Measurements from ENCODE around the gene IL27RA.

Gene IL27RA

DNA sequence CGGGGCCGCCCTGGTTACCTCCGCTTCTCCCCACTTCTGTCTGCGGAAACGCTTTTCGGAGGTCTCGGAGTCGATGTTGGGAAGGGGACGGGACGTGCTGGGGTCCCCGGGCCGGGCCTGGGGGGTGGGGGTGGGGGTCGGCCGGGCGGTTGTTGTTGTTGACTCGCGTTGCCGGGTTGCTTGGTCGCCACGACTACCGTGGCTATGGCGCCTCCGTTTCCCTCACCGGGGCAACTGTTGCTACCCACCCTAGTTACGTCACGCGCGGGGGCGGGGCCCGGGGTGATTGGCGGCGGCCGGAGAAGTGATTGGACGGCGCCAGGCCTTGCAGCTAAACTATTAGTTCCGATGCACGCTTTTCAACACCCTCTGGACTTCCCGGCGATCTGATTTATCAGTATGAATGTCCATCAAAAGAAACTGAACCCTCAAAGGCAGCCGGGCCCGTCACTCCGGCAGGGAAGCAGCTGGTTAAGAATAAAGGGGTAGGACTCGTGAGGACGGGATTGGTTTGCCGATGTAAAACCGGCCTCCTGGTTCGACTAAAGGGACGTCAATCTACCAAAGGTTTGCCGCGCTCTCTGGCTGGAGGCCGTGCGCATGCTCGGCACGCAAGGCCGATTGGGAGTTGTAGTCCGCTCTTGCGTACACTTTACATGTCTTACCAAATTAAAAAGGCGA, 25.3 kb upstream of the IL27RA start, which contains the start of gene RFX1:
Gene RFX1 (minus strand): TSS at position 236 of the 681 bp plus-strand sequence. CDS start 12,477 bp downstream, outside the sequence.
- POLR2A ChIA-PET: interaction anchor here (0.5 to 2.5 kb wide), 16 partner anchors 10 to 812 kb away, joined by 3 to 11 read pairs (median 4); partner anchors contain the start of genes DCAF15 and IL27RA
- CTCF ChIA-PET: interaction anchor here (0.7 to 2.1 kb wide), 6 partner anchors 22 to 97 kb away, joined by 3 to 7 read pairs (median 4); partner anchors contain the start of gene RLN3
- peak; percentile 53 for TF ChIP-seq YY1 (tag by site-specific recombination; IDR thresholded peaks at IDR 0.05)
- peak; percentile 36 for TF ChIP-seq ZFHX2 (tag by site-specific recombination; conservative IDR thresholded peaks at IDR 0.05)
- no peak for TF ChIP-seq ZNF133 (tag by site-specific recombination; IDR thresholded peaks at IDR 0.05)
- TF ChIP-seq IKZF3 (tag by site-specific recombination; IDR thresholded peaks at IDR 0.05): no peak
- TF ChIP-seq ZNF266 (tag by site-specific recombination; IDR thresholded peaks at IDR 0.05; ENCODE audit: low read depth): no peak
- TF ChIP-seq ZNF76 (tag by site-specific recombination; IDR thresholded peaks at IDR 0.05; ENCODE audit: borderline replicate concordance, low read depth): peak; percentile 97
- peak; percentile 23; the same call in 1 of the 2 replicates for TF ChIP-seq YY2 (tag by site-specific recombination; IDR thresholded peaks at IDR 0.05)
- TF ChIP-seq, protein P1, sequence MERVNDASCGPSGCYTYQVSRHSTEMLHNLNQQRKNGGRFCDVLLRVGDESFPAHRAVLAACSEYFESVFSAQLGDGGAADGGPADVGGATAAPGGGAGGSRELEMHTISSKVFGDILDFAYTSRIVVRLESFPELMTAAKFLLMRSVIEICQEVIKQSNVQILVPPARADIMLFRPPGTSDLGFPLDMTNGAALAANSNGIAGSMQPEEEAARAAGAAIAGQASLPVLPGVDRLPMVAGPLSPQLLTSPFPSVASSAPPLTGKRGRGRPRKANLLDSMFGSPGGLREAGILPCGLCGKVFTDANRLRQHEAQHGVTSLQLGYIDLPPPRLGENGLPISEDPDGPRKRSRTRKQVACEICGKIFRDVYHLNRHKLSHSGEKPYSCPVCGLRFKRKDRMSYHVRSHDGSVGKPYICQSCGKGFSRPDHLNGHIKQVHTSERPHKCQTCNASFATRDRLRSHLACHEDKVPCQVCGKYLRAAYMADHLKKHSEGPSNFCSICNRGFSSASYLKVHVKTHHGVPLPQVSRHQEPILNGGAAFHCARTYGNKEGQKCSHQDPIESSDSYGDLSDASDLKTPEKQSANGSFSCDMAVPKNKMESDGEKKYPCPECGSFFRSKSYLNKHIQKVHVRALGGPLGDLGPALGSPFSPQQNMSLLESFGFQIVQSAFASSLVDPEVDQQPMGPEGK (tag by site-specific recombination; IDR thresholded peaks at IDR 0.05): peak; percentile 59
- no peak for TF ChIP-seq ZNF121 (tag by site-specific recombination; IDR thresholded peaks at IDR 0.05)
- TF ChIP-seq ZNF518A (tag by site-specific recombination; conservative IDR thresholded peaks at IDR 0.05; ENCODE audit: low read depth): 0 out of 2 replicates have a peak, but pooled peaks have one; percentile 26
- no peak for TF ChIP-seq ZNF248 (tag by site-specific recombination; IDR thresholded peaks at IDR 0.05)
- no peak for TF ChIP-seq ZNF335 (tag by site-specific recombination; conservative IDR thresholded peaks at IDR 0.05)
- TF ChIP-seq ZNF138 (tag by site-specific recombination; IDR thresholded peaks at IDR 0.05; ENCODE audit: borderline replicate concordance): no peak
- no peak for TF ChIP-seq ZNF629 (tag by site-specific recombination; IDR thresholded peaks at IDR 0.05)
- TF ChIP-seq, protein P2, sequence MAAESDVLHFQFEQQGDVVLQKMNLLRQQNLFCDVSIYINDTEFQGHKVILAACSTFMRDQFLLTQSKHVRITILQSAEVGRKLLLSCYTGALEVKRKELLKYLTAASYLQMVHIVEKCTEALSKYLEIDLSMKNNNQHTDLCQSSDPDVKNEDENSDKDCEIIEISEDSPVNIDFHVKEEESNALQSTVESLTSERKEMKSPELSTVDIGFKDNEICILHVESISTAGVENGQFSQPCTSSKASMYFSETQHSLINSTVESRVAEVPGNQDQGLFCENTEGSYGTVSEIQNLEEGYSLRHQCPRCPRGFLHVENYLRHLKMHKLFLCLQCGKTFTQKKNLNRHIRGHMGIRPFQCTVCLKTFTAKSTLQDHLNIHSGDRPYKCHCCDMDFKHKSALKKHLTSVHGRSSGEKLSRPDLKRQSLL (tag by site-specific recombination; IDR thresholded peaks at IDR 0.05): no peak
- no peak for TF ChIP-seq ZNF501 (tag by site-specific recombination; IDR thresholded peaks at IDR 0.05)
- TF ChIP-seq KLF16 (tag by site-specific recombination; IDR thresholded peaks at IDR 0.05): 0 out of 2 replicates have a peak, but pooled peaks have one; percentile 18
- TF ChIP-seq ZNF521 (tag by site-specific recombination; IDR thresholded peaks at IDR 0.05): no peak
- TF ChIP-seq SP3 (tag by site-specific recombination; IDR thresholded peaks at IDR 0.05): peak; percentile 94
- TF ChIP-seq ELK4 (IDR thresholded peaks at IDR 0.05; ENCODE audit: borderline replicate concordance, low read depth, low read length): no peak
- peak; percentile 85; the same call in 1 of the 2 replicates for TF ChIP-seq ZBTB11 (tag by site-specific recombination; conservative IDR thresholded peaks at IDR 0.05; ENCODE audit: low read depth)
- no peak for TF ChIP-seq TRIM28 (IDR thresholded peaks at IDR 0.05; ENCODE audit: borderline replicate concordance, low read length)
- no peak for TF ChIP-seq ZNF777 (tag by site-specific recombination; IDR thresholded peaks at IDR 0.05; ENCODE audit: borderline replicate concordance)
- TF ChIP-seq ZBTB7A (tag by site-specific recombination; IDR thresholded peaks at IDR 0.05; ENCODE audit: low read depth): peak; percentile 60; the same call in 1 of the 2 replicates
- peak; percentile 98 for TF ChIP-seq SP2 (tag by site-specific recombination; IDR thresholded peaks at IDR 0.05)

More for the DNA sequence above, 25.3 kb upstream of the IL27RA start, which contains the start of gene RFX1:
- peak within 1 kb of the TSS; percentile 89 for H3K27ac ChIP-seq (ENCODE audit: extremely low read depth, low read depth, low read length)
- no peaks in the 10 kb centered on the region for H3K9me3 ChIP-seq (ENCODE audit: control insufficient read depth, insufficient read depth, low read depth, low read length)
- peak within 1 kb of the TSS; percentile 92 for H3K4me3 ChIP-seq (ENCODE audit: low read depth, low read length)
- no peaks in the 10 kb centered on the region for H3K36me3 ChIP-seq (ENCODE audit: control insufficient read depth in 2 of 2, insufficient read depth in 1 of 2, low read length in 2 of 2)
- no peaks in the 10 kb centered on the region for H3K4me1 ChIP-seq (ENCODE audit: control insufficient read depth, insufficient read depth, low read length)

Data from HEK293 (cell line).